Activated T-cell treated with anti-CD3 and anti-CD28 coated beads, Interleukin-2, amount 50 U/mL, for 1 hour (primary cell): Measurements from ENCODE around the gene PRRX1.

Source experiments
- DNase-seq: peaks from one replicate; pipeline ENCODE4 v3.0.0-alpha.2; 2020

Gene PRRX1

GRCh38 chr1:170725326-170725725 is 61.4 kb downstream of the PRRX1 start:
- no peak for DNase-seq

DNA sequence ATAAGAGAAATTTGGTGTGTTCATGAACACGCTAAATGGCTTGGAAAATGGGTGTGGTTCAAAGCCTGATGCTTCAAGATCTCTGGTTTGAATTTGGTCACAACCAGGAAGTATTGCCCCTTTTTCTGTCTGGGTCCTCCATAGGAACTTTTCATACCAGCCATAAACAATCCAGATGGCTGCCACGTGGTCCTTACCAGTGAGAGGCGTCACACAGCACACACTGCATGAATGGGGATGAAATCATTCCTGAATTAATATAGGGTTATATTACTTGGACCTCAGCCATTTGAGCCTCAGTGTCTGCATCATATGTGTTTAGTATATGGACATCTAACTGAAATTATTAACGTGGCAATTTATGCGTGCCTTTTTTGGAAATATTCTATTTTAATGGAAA is 64.0 kb downstream of the PRRX1 start:
- DNase-seq = no peak

GRCh38 chr1:170729225-170730002 is 65.5 kb downstream of the PRRX1 start:
- DNase-seq = no peak

DNA sequence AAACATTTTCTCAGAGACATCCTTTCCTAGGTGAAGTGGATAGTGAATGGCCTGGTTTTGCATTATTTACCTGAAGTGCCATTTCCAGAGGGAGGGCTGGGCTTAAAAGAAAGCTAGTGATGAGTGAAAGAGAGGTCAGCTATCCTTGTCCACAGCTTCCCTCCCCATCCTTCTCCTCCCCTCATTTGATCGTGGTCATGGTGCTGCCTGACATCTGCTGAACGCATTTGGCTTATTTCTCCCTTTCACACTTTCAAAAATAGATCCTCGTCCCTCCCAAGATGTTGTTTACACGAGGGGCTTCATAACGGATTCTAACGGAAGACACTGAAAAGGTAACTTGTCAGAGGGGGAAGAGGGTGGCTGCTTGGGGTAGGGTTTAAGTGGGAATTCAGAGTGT is 66.1 kb downstream of the PRRX1 start:
- no peak for DNase-seq

DNA sequence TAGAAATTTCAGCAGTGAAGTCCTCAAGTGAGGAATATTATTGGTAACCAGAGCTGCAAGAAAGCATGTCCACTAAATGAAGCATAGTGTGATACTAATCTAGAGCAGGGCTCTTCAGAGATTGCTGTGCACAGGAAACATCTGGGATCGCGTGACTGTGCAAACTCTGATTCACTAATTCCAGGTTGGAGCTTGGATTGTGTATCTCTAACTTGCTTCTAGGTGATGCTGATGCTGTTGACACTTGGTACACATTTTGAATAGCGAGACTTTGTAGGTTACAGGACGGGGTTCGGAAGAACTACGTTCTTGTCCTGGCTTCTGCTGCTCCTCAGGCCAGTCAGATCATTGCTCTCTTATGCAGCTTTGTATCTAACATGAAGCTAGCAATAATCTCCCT is 66.5 kb downstream of the PRRX1 start:
- DNase-seq = no peak

GRCh38 chr1:170731566-170732251 is 67.8 kb downstream of the PRRX1 start:
- DNase-seq = no peak

GRCh38 chr1:170732252-170732588 is 68.3 kb downstream of the PRRX1 start:
- DNase-seq = no peak

GRCh38 chr1:170734412-170735175 is 70.7 kb downstream of the PRRX1 start:
- no peak for DNase-seq

DNA sequence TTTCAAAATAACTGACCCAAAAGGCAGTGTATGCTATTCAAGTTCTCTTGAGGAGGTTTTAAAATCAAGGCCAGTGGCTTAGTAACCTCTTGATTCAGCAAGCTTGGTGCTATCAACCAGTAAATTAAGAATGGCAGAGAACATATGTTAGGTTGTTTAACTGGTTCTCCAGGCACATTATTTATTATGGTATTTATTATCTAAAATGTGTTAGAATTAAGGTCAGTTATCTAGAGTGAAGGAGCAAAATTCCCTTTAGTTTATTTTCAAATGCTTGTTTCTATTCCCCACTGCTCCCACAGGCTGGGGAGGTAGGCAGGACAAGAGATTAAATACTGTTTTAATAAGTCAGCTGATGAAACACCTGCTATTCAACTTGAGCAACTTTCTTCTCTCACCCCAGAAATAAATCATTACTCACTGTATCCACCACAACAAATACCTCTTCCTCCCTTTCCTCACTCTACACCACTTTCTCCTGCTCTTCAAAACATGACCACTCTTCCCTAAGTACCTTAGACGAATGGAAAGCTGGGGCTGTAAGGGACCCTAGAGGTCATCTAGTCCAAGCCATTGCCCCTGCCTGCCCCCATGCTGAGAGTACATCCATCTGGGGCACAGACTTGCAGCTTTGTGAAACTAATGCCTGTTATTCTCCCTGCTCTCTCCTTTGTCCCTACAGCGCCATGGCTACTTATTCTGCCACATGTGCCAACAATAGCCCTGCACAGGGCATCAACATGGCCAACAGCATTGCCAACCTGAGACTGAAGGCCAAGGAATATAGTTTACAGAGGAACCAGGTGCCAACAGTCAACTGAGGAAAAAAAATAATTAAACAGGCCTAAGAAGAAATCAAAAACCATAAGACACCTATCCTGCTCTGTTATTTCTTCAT is 71.7 kb downstream of the PRRX1 start:
- DNase-seq = no peak

DNA sequence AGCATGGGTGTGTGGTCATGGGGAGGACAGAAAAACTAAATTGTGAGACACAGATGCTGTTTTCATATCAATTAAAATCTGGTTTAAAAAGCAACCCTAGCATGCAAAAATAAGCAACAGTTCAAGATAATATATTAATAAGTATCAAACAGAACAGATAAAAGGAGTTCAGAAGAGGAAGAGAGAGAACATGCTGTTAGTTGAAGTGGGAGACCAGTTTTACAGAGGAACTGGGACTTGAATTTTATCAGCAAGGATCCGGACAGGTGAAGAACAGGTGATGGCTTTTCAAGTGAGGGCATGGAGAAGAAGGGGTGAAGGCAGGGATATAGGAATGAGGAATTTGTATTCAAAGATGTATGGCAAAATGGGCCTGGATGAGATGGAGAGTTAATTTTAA is 75.9 kb downstream of the PRRX1 start:
- DNase-seq = no peak

DNA sequence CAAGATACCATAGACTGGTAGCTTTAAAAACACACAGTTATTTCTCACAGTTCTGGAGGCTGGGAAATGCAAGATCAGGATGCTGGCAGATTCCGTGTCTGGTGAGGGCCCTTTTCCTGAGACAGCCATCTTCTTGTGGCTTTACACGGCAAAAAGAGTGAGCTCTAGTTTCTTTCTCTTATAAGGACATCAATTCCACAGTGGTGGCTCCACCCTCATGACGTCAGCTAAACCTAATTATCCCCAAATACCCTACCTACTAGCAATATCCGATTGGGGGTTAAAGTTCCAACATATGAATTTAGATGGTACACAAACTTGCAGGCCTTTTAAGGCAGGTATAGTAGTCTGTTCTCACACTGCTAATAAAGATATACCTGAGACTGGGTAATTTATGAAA is 77.7 kb downstream of the PRRX1 start:
- no peak for DNase-seq

DNA sequence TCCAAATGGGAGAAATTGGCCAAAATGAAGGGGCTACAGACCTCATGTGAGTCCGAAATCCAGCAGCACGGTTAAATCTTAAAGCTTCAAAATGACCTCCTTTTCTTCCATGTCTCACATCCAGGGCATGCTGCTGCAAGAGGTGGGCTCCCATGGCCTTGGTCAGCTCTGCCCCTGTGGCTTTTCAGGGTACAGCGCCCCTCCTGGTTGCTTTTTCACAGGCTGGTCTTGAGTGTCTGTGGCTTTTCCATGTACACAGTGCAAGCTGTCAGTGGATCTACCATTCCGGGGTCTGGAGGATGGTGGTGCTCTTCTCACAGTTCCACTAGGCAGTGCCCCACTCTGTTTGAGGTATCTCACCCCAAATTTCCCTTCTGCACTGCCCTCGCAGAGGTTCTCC is 78.7 kb downstream of the PRRX1 start:
- DNase-seq = no peak

DNA sequence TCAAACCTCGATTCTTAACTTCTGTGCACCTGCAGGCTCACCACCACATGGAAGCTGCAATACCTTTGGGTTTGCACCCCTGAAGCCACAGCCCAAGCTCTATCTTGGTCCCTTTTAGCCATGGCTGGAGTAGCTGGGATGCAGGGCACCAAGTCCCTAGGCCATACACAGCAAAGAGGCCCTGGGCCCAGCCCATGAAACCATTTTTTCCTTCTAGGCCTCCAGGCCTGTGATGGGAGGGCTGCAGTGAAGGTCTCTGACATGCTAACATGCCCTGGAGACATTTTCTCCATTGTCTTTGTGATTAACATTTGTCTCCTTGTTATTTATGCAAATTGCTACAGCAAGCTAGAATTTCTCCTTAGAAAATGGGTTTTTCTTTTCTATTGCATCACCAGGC is 79.2 kb downstream of the PRRX1 start:
- DNase-seq = no peak

- DNase-seq = no peak
Measured at GRCh38 chr1:170749549-170749948, 85.6 kb downstream of the PRRX1 start.

DNA sequence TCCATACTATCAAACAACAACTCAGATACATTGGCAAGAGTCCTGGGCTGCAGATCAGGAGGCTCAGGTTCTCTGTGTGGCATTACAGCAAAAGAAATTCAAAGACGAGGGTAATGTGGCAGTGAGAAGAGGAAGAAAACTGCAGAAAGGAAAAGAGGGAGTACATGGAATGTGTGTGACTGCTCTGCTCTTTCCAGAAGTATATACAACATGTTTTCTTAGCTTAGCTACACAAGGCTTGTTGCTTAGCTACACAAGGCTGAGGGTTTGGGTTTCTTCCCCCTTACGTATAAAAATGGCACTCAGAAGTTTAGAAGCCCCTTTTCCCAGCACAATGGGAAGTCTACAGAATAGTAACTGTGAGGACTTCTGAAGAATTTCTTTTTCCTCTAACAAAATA is 86.0 kb downstream of the PRRX1 start:
- DNase-seq = no peak

DNA sequence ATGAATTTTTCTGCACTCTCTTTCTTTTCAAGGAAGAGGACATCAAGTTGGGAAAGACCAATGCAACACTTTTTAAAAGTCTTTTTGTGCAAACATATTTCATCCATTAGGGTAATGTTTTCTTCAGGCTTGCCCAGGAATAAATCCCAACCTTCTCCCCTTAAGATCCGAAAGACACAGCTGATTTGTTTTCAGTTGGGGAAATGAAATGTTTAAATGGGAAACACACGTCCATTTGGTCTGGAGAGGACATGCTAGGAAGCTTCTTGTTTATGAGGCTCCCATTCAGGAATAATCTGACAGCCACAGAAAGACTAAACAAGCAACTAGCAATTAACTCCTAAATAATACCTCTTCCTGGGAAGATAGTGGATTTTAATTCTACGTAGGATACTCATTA is 91.9 kb downstream of the PRRX1 start:
- no peak for DNase-seq

GRCh38 chr1:170758992-170759391 is 95.1 kb downstream of the PRRX1 start:
- DNase-seq = no peak

DNA sequence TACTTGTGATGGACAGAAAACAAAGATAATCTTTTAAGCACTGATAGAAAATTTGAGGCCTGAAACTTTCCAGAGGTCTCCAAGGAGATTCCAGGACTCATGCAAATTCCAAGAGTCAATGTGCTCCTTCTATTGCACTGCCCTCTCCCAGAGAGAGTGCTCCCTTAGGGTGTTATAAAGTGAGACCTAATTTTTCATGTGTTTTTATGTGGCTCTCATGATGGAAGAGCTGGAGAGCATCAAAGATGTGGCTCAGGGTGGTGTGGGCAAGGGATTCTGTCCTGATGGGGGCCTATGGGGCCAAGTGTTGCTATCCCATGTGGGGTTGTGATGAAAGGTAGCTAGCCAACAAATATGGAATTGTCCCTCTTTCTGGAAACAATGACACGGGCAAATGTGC is 101.3 kb downstream of the PRRX1 start:
- DNase-seq = no peak

- DNase-seq = no peak
Measured at GRCh38 chr1:170765712-170766330, 101.9 kb downstream of the PRRX1 start.

GRCh38 chr1:170768929-170769328 is 105.0 kb downstream of the PRRX1 start:
- no peak for DNase-seq

- DNase-seq = no peak
Measured at GRCh38 chr1:170769691-170770090, 105.8 kb downstream of the PRRX1 start.

DNA sequence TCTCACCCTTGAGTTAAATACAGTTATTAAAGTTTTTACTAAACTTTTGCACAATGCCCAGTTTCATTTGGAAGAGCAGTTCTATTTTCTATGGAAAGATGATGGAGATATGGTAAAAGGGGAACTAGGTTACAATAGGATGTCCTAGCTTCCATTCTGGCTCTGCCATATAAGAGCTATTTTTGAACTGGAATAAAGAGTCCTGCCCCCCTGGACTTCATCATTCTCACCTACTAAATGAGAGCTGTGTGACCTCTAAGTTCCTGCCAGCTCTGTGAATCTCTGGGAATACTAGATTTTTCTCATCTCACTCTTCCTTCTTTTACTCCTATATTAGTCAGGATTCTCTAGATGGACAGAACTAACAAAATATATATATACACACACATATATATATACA is 106.3 kb downstream of the PRRX1 start:
- DNase-seq = no peak

DNA sequence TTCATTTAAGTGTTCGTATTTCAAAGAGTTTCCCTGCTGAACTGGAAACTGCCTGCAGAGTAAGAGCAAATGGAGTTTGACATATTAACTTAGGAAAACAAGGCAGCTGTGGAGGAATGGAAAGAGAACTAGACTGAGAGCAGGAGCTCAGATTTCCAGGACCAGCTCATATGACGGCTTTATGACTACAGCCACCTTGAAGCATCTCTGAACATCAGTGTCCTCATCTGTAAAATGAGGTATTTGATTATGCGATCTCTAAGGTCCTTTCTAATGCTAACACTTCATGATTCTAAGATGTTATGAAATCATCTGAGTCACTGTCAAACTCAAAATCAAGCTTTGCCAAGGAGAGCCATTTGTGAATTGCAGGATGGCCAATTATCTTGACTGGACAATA is 112.3 kb downstream of the PRRX1 start:
- DNase-seq = no peak
